GM12865 (cell line): ENCODE data around the gene NR2C1.

Experiments
- DNase-seq: peaks from one replicate; pipeline ENCODE4 v3.0.0; 2010; ENCODE audit warnings: low read depth
- H3K4me3 ChIP-seq: 2 replicates; pipeline ENCODE4 v1.5.1; 2011; ENCODE audit warnings: mild to moderate bottlenecking, low read depth, low read length, control low read depth
- TF ChIP-seq, protein P1 (sequence below): IDR thresholded peaks from 2 replicates; pipeline ENCODE4 v1.5.1; 2011; ENCODE audit warnings: low read length, control low read depth, low read depth, inconsistent platforms; ENCODE audit not compliant: insufficient read depth; ENCODE audit errors: missing control alignments

The NR2C1 gene

DNA sequence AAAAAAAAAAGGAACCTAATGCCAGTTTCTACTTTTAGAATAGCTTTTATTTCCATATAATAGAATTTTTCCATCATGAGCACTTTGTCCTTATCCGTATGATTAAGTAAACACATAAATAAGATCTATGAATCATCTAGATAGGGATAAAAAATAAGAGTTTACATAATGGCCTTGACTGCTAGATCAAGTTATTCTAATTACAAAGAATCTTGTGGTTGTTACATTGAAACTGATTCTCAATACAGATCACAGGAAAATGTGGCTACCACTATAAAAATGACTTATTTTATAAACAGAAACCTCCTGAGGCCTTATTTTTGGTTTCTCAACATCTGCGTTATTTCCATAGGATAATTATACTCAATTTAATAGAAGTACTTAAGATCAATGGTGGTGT is 35.5 kb downstream of the NR2C1 start:
- H3K4me3 ChIP-seq = no peak overlapping the region
- TF ChIP-seq, protein P1, sequence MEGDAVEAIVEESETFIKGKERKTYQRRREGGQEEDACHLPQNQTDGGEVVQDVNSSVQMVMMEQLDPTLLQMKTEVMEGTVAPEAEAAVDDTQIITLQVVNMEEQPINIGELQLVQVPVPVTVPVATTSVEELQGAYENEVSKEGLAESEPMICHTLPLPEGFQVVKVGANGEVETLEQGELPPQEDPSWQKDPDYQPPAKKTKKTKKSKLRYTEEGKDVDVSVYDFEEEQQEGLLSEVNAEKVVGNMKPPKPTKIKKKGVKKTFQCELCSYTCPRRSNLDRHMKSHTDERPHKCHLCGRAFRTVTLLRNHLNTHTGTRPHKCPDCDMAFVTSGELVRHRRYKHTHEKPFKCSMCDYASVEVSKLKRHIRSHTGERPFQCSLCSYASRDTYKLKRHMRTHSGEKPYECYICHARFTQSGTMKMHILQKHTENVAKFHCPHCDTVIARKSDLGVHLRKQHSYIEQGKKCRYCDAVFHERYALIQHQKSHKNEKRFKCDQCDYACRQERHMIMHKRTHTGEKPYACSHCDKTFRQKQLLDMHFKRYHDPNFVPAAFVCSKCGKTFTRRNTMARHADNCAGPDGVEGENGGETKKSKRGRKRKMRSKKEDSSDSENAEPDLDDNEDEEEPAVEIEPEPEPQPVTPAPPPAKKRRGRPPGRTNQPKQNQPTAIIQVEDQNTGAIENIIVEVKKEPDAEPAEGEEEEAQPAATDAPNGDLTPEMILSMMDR = no peak
- DNase-seq = no peak

DNA sequence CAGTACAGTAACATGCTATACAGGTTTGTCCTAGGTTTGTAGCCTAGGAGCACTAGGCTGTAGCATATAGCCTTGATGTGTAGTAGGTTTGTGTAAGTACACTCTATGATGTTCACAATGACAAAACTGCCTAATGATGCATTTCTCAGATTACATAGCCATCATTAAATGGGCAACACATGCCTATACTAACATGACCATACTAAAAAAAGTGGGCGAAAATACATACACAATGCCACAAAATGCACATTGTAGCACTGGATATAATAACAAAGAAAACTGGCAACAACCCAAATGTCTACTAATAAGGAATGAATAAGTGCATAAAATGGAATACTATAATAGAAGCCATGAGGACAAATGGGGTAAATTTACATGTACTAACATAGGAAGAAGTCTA is 38.7 kb downstream of the NR2C1 start:
- no peak overlapping the region for H3K4me3 ChIP-seq
- TF ChIP-seq, protein P1 = no peak
- DNase-seq = no peak

DNA sequence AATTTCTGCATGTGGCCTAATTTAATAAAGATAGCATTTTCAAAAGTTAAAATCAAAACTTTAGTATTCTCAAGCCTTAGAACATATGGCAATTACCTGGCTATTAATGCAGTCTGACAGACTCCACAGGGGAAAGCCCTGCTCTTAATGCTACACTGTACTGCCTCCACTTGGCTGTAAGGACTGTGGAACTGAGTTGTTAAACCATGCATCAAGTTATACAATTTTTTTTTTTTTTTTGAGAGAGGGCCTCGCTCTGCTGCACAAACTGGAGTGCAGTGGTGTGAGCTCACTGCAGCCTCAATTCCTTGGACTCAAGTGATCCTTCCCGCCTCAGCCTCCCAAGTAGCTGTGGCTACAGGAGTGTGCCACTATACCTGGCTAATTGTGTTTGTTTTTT is 50.9 kb downstream of the NR2C1 start:
- DNase-seq = no peak
- no peak overlapping the region for H3K4me3 ChIP-seq
- TF ChIP-seq, protein P1 = no peak

GRCh38 chr12:95017482-95017881 is 55.9 kb downstream of the NR2C1 start:
- H3K4me3 ChIP-seq = no peak overlapping the region
- DNase-seq = peak; percentile 6
- TF ChIP-seq, protein P1 = no peak

DNA sequence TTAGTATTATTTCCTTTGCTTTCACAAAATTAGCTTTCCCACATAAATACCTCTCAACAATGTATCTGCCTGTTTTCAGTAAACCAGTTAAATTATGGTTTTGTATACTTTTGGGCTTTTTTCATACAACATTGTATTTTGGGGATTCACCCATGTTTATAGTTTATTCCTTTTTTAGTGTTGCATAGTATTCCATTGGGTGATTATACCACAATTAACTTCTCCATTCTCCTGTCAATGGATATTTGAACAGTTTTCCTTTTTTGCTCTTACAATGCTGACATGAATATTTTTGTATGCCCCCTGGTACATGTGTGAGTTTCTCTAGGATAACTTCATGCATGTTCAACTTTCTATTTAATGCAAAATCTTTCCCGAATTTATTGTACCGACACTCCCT is 57.3 kb downstream of the NR2C1 start:
- TF ChIP-seq, protein P1 = no peak

DNA sequence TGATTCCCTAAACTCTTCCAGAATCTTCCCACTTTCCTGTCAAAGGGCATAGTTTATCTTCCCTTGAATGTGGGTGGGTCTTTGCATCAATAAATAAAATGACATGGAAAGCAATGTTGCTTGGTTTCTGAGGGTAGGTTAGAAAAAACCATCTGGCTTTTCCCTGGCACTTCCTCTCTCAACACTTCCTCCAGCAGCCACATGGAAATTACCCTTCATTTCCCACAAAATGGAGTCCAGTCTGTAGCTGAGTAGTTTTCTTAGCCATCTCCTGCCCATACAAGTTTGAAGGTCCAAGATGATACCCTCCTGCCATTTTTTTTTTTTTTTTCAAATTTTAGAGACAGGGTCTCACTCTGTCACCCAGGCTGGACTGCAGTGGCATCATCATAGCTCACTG is 58.9 kb downstream of the NR2C1 start:
- TF ChIP-seq, protein P1 = no peak
- DNase-seq = no peak
- H3K4me3 ChIP-seq = no peak overlapping the region

More for the DNA sequence above, 57.3 kb downstream of the NR2C1 start:
- H3K4me3 ChIP-seq = no peak overlapping the region
- no peak for DNase-seq

DNA sequence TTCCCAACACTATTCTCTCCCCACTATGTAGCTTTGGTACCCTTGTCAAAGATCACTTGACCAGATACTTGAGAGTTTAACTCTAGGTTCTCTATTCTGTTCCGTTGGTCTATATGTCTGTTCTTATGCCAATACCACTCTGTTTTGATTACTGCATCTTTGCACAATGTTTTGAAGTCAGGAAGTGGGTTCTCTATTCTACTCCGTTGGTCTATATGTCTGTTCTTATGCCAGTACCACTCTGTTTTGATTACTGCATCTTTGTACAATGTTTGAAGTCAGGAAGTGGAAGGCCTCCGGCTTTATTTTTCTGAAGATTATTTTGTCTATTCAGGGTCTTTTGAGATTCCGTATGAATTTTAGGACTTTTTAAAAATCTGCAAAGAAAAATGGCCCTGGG is 67.2 kb downstream of the NR2C1 start:
- no peak overlapping the region for H3K4me3 ChIP-seq
- TF ChIP-seq, protein P1 = no peak
- DNase-seq = no peak
